HCT116 (cell line): ENCODE results near the gene SLC2A2.

ENCODE experiments used
- CEBPB ChIP-seq: IDR thresholded peaks from 2 replicates; pipeline ENCODE4 v1.6.1; 2012; ENCODE audit warnings: low read depth
- EGR1 ChIP-seq: IDR thresholded peaks from 2 replicates; pipeline ENCODE4 v1.6.1; 2012; ENCODE audit warnings: low read depth
- EZH2 ChIP-seq: fragments of 200-600 bp; sonication (generic); IDR thresholded peaks from 2 replicates; pipeline ENCODE4 v1.6.1; 2017; ENCODE audit warnings: antibody characterized with exemption, mixed run types
- POLR2A ChIP-seq: IDR thresholded peaks from 2 replicates; pipeline ENCODE4 v1.7.0; 2011; ENCODE audit warnings: borderline replicate concordance; ENCODE audit not compliant: insufficient read depth, insufficient read length; ENCODE audit errors: extremely low read depth
- POLR2AphosphoS5 ChIP-seq: IDR thresholded peaks from 2 replicates; pipeline ENCODE4 v1.6.1; 2011; ENCODE audit warnings: mild to moderate bottlenecking, low read depth, low read length, moderate library complexity
- SRF ChIP-seq: IDR thresholded peaks from 2 replicates; pipeline ENCODE4 v1.6.1; 2012; ENCODE audit warnings: low read depth
- ZFX ChIP-seq: fragments of 450-650 bp; IDR thresholded peaks from 2 replicates; pipeline ENCODE4 v1.6.1; 2017
- TF ChIP-seq, protein P1 (sequence below), 3 experiments: fragments of 200-600 bp in 1 of 3; sonication (generic) in 1 of 3; IDR thresholded peaks in 2 of 3; conservative IDR thresholded peaks in 1 of 3; 2 replicates each; pipeline ENCODE4 v1.5.1; 2012 to 2017; ENCODE audit warnings: low read depth in 2 of 3, low read length in 2 of 3, antibody characterized with exemption in 1 of 3, borderline replicate concordance in 1 of 3, control low read depth in 1 of 3, mild to moderate bottlenecking in 1 of 3, mixed read lengths in 1 of 3, mixed run types in 1 of 3, moderate library complexity in 1 of 3; ENCODE audit not compliant: insufficient read depth in 1 of 3
- TF ChIP-seq, protein P2 (sequence below): IDR thresholded peaks from 2 replicates; pipeline ENCODE4 v1.6.1; 2012
- TF ChIP-seq, protein P3 (sequence below): IDR thresholded peaks from 2 replicates; pipeline ENCODE4 v1.6.1; 2012; ENCODE audit warnings: low read depth
- TF ChIP-seq, protein P4 (sequence below): IDR thresholded peaks from 2 replicates; pipeline ENCODE4 v1.6.1; 2012

DNA sequence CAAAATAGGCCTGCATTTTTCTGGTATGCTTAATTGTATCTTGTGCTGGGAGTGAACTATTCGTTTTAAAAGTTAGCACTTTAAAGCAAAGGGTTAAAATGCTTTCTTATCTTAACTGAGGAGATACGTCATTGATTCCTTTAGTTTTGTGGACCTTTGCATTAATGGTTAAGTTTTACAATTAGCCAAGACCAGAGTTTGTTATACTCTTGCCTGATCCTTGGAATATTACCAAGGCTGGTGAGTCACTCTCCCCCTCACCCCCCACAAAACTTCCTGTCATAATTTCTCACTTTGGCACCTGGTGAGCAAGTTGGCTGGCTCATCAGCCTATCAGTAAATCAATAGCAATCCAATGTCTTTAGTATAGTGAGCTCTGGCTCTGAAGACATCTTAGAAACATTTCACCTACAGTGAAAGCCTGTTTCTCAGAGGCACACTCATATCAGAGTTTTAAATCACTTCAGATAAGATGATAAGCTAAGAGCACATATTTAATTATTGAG, 26.7 kb downstream of the SLC2A2 start:
- TF ChIP-seq, protein P1, sequence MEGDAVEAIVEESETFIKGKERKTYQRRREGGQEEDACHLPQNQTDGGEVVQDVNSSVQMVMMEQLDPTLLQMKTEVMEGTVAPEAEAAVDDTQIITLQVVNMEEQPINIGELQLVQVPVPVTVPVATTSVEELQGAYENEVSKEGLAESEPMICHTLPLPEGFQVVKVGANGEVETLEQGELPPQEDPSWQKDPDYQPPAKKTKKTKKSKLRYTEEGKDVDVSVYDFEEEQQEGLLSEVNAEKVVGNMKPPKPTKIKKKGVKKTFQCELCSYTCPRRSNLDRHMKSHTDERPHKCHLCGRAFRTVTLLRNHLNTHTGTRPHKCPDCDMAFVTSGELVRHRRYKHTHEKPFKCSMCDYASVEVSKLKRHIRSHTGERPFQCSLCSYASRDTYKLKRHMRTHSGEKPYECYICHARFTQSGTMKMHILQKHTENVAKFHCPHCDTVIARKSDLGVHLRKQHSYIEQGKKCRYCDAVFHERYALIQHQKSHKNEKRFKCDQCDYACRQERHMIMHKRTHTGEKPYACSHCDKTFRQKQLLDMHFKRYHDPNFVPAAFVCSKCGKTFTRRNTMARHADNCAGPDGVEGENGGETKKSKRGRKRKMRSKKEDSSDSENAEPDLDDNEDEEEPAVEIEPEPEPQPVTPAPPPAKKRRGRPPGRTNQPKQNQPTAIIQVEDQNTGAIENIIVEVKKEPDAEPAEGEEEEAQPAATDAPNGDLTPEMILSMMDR (IDR thresholded peaks at IDR 0.05 in 2 of 3, conservative IDR thresholded peaks at IDR 0.05 in 1 of 3; ENCODE audit: borderline replicate concordance in 1 of 3, insufficient read depth in 1 of 3, low read depth in 2 of 3, low read length in 2 of 3) = no peak
- 0 out of 2 replicates have a peak, but pooled peaks have one; percentile 25 for TF ChIP-seq SRF
- TF ChIP-seq, protein P2, sequence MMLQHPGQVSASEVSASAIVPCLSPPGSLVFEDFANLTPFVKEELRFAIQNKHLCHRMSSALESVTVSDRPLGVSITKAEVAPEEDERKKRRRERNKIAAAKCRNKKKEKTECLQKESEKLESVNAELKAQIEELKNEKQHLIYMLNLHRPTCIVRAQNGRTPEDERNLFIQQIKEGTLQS = peak; percentile 40; the same call in 1 of the 2 replicates
- TF ChIP-seq, protein P3, sequence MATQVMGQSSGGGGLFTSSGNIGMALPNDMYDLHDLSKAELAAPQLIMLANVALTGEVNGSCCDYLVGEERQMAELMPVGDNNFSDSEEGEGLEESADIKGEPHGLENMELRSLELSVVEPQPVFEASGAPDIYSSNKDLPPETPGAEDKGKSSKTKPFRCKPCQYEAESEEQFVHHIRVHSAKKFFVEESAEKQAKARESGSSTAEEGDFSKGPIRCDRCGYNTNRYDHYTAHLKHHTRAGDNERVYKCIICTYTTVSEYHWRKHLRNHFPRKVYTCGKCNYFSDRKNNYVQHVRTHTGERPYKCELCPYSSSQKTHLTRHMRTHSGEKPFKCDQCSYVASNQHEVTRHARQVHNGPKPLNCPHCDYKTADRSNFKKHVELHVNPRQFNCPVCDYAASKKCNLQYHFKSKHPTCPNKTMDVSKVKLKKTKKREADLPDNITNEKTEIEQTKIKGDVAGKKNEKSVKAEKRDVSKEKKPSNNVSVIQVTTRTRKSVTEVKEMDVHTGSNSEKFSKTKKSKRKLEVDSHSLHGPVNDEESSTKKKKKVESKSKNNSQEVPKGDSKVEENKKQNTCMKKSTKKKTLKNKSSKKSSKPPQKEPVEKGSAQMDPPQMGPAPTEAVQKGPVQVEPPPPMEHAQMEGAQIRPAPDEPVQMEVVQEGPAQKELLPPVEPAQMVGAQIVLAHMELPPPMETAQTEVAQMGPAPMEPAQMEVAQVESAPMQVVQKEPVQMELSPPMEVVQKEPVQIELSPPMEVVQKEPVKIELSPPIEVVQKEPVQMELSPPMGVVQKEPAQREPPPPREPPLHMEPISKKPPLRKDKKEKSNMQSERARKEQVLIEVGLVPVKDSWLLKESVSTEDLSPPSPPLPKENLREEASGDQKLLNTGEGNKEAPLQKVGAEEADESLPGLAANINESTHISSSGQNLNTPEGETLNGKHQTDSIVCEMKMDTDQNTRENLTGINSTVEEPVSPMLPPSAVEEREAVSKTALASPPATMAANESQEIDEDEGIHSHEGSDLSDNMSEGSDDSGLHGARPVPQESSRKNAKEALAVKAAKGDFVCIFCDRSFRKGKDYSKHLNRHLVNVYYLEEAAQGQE = no peak
- TF ChIP-seq CEBPB = peak; percentile 34; the same call in 1 of the 2 replicates
- peak; percentile 39; the same call in 1 of the 2 replicates for TF ChIP-seq POLR2AphosphoS5
- no peak for TF ChIP-seq POLR2A
- TF ChIP-seq EGR1 = 0 out of 2 replicates have a peak, but pooled peaks have one; percentile 45
- no peak for TF ChIP-seq ZFX
- TF ChIP-seq EZH2 = no peak
- TF ChIP-seq, protein P4, sequence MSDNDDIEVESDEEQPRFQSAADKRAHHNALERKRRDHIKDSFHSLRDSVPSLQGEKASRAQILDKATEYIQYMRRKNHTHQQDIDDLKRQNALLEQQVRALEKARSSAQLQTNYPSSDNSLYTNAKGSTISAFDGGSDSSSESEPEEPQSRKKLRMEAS = 0 out of 2 replicates have a peak, but pooled peaks have one; percentile 17
